BE2C (cell line): Measurements from ENCODE around the gene LIN37.
A peak's percentile ranks its signal among the peaks of the same experiment; 100 is the strongest.

ENCODE experiments used
- DNase-seq: peaks from one replicate; pipeline ENCODE4 v3.0.0-alpha.2; 2020
- H3K27me3 ChIP-seq: fragments of 250-450 bp; sonication (Bioruptor Pico); 2 replicates; pipeline ENCODE4 v1.5.1; 2020; ENCODE audit warnings: mild to moderate bottlenecking
- H3K36me3 ChIP-seq: fragments of 250-450 bp; sonication (Bioruptor Pico); 2 replicates; pipeline ENCODE4 v1.5.1; 2020; ENCODE audit warnings: mild to moderate bottlenecking
- H3K4me1 ChIP-seq: fragments of 250-450 bp; sonication (Bioruptor Pico); 2 replicates; pipeline ENCODE4 v1.5.1; 2020
- H3K4me3 ChIP-seq: 2 replicates; pipeline ENCODE4 v1.5.1; 2011; ENCODE audit warnings: low read depth, low read length
- H3K9me3 ChIP-seq: fragments of 250-450 bp; sonication (Bioruptor Pico); 2 replicates; pipeline ENCODE4 v1.5.1; 2020
- TF ChIP-seq, protein P1 (sequence below): IDR thresholded peaks from 2 replicates; pipeline ENCODE4 v1.5.1; 2012; ENCODE audit warnings: mild to moderate bottlenecking, low read depth, low read length

Gene LIN37

DNA sequence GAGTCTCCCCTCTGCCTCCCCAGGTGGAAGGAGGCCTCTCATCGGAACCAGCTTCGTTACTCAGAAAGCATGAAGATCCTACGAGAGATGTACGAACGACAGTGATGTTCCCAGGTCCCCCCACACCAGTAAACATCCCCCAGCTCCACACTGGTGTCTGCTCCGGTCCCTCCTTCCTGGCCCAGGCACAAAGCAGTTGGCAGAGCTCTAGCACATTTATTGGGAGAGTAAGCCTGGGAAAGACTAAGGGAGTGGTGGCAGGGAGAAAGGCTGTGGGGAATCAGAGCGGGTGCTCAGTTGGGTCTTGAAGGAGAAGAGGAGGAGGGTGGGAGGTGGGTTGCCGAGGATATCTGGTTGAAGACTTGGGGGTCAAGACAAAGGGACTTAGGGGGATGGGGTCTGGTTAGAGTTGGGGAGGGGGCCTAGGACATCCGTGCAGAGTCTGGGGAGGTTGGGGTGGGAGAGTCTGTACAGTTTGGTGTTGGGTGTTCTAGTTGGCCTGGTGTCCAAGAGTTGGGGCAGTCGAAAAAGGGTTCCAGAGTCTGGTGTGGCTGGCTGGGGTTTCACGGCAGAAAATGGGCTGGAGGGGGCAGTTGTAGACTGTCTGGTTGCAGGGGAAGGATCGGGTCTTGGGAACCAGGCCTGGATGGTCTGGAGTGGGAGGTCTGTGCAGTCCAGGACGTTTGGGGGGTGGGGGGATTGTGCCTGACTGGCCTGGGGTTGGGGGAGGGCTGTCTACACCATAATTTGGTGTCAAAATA, 6.2 kb downstream of the LIN37 start:
- DNase-seq: no peak

DNA sequence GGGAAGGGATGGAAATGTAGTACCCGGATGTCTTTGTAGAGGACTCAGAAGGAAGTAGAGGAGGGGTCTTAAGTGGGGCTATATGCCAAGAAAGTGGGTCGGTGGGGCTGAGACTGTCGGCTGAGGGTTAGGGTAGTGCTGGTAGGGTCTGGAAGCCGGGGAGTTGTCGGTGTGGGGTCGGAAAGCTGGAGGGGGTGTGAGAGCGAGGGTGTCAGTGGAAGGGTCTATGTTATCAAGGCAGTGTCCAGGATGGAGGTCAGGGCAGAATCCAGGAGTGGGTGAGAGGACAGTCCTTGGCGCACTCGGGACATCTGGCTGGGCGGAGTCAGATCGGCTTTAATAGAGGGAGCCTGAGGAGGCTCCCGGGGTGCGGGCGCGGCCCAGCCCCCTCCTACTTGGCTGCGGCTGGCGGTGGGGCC, 6.8 kb downstream of the LIN37 start:
- Histone ChIP-seq H3K4me3 (no peak overlapping the region), H3K27me3 (no peaks in the 10 kb centered on the region), H3K36me3 (peaks cover 5% of the 10 kb centered on the region), H3K9me3 (no peaks in the 10 kb centered on the region), H3K4me1 (no peaks in the 10 kb centered on the region; the same call in 1 of the 2 replicates)
- DNase-seq: no peak
- TF ChIP-seq, protein P1, sequence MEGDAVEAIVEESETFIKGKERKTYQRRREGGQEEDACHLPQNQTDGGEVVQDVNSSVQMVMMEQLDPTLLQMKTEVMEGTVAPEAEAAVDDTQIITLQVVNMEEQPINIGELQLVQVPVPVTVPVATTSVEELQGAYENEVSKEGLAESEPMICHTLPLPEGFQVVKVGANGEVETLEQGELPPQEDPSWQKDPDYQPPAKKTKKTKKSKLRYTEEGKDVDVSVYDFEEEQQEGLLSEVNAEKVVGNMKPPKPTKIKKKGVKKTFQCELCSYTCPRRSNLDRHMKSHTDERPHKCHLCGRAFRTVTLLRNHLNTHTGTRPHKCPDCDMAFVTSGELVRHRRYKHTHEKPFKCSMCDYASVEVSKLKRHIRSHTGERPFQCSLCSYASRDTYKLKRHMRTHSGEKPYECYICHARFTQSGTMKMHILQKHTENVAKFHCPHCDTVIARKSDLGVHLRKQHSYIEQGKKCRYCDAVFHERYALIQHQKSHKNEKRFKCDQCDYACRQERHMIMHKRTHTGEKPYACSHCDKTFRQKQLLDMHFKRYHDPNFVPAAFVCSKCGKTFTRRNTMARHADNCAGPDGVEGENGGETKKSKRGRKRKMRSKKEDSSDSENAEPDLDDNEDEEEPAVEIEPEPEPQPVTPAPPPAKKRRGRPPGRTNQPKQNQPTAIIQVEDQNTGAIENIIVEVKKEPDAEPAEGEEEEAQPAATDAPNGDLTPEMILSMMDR: no peak

More for the DNA sequence above, 6.2 kb downstream of the LIN37 start:
- TF ChIP-seq, protein P1: no peak
- no peaks in the 10 kb centered on the region for H3K27me3 ChIP-seq
- no peaks in the 10 kb centered on the region for H3K9me3 ChIP-seq
- H3K4me1 ChIP-seq: no peaks in the 10 kb centered on the region; the same call in 1 of the 2 replicates
- H3K4me3 ChIP-seq: no peak overlapping the region
- peaks cover 5% of the 10 kb centered on the region for H3K36me3 ChIP-seq

DNA sequence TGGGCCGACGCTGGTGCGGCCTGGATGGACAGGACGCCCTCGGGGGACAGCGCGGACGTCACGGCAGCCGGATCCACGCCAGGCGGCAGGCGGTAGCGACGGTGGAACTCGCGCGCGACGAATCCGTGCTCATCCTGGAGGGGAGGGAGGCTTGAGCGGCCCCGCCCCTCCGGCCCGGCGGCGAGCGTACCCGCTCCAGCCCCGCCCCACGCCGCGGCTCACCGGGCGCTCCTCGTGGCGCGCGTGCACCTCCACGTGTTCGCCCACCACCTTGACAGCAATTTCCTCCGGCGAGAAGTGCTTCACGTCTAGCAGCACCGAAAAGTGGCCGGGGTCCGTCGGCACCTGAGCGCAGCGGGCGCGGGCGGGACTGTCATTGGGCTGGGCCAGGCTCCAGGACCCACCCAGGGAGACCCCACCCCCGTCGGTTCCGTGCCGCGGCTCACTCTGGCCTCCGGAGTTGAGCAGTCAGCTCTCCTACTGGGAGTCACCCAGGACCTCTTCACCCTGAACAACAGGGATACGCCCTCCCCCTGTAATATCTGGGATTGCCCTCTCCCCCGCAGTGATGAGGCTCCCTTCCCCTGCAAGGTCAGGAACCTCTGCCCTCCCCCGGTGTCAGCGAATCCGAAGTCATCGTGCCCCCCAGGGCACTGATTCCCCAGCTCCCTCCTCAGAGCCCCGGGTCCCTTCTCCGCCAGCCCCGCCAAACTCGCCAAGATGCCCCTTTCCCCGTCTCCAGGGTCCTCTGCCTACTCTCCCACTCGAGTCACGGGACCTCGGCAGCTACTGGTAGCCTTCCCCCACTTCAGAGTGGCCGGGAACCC, 7.4 kb downstream of the LIN37 start:
- no peak overlapping the region for H3K4me3 ChIP-seq
- TF ChIP-seq, protein P1: no peak

DNA sequence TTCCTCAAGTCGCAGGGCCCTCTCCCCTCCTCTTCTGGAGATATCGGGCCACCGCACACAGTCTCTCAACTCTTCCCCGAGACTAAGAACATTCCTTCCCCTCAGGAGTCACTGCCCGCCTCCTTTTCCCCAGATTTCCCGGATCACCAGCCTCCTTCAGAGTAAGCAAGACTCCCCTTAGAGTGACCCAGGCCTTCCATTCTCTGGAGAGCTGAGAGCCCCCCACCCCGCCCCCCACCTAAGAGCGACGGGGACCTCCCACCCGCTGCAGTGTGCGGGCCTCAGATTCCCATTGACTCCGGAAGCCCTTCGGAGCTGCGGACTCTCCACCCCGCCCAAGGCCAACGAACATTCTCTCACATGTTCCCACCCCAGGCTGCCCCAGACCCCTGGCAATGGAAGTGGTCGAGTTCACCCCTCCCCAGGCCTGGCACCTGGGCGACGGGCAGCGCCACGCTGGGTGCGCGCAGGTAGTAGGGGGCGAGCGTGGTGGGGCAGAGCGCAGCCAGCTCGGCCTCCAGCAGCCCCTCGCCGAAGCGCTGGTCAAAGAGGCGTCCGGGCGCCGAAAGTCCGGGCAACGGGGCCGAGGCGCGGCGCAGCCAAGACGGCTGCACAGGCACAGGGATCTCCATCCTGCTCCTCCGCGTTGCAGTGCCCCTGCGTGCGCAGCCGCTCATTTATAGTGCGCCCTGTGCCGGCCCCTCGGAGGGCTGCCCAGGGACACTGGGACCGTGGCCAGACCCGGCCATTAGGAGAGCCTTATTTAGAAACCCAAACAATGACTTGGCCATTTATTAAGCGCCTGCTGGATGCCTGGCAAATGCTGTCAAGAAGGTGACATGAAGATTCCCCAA, 8.2 kb downstream of the LIN37 start, which contains the start of gene HSPB6:
TSS of gene HSPB6 (minus strand) at position 653 of the 854 bp plus-strand sequence. CDS start at position 632, 21 bp downstream.
- TF ChIP-seq, protein P1: no peak
- H3K36me3 ChIP-seq: peaks cover 13% of the 10 kb centered on the region
- no peak for DNase-seq
- no peaks in the 10 kb centered on the region for H3K9me3 ChIP-seq
- peak within 1 kb of the TSS; percentile 92 for H3K4me3 ChIP-seq
- no peaks in the 10 kb centered on the region for H3K27me3 ChIP-seq
- no peaks in the 10 kb centered on the region; the same call in 1 of the 2 replicates for H3K4me1 ChIP-seq

More for the DNA sequence above, 7.4 kb downstream of the LIN37 start:
- H3K36me3 ChIP-seq: peaks cover 8% of the 10 kb centered on the region
- H3K27me3 ChIP-seq: no peaks in the 10 kb centered on the region
- H3K4me1 ChIP-seq: no peaks in the 10 kb centered on the region; the same call in 1 of the 2 replicates
- no peaks in the 10 kb centered on the region for H3K9me3 ChIP-seq
- DNase-seq: no peak

DNA sequence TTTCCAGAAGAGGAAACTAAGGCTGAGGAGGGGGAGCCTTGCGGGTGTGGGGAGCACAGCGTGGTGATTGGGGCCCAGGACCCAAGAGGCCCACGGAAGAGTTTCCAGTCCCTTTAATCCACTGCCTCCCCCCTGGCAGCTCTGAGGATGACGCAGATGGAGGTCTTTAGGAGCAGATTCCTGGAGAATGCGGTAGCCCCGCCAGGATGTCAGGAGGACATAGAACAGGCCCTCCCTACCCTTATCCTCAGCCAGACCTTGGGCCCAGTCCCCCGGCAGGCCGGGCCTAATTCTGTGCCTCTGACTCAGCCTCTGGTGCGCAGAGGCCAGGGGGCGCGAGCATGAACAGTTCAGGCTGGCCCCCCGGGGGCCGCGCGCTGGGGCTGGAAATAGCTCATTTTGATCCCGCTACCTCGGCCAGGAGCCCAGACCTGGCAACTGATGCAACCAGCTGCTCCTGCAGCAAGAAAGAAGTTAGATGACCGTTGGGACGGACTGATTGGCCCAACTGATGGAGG, 8.9 kb downstream of the LIN37 start:
- Histone ChIP-seq H3K4me3 (peak overlapping the region; percentile 92), H3K9me3 (no peaks in the 10 kb centered on the region), H3K36me3 (peaks cover 17% of the 10 kb centered on the region), H3K4me1 (no peaks in the 10 kb centered on the region; the same call in 1 of the 2 replicates), H3K27me3 (no peaks in the 10 kb centered on the region)
- TF ChIP-seq, protein P1: no peak
- DNase-seq: peak; percentile 78
